Pancreas (tissue), 10 donors: ENCODE measurements around the gene MGAT3. TPM values are rescaled to one million over a fixed set of nuclear protein-coding genes. Genes with fewer than 3 reads are reported as not detected.
"Not testable (repeated sequence)": the region's sequence is repeated elsewhere in the genome, so short reads cannot be mapped to it uniquely, and the experiment has no call there.

Source experiments
- ATAC-seq, 4 donors: fragments of 200-7000 bp; cut with Tn5 transposase; one replicate each; pipeline versions ENCODE4 v1.8.0 to v1.9.1; 2020; ENCODE audit warnings: mild to moderate bottlenecking in 4 of 4, moderate library complexity in 4 of 4
- DNase-seq, 6 donors: peaks; one replicate each; pipeline ENCODE4 v3.0.0-alpha.2; 2020
- FAIRE-seq: peaks from 2 replicates; lab custom pipeline; 2012; peaks lifted over from hg19 to GRCh38; lab: Jason Lieb, UNC
- H3K27ac ChIP-seq, 4 donors: fragments of 200-600 bp; sonication (generic); 1 replicate in 3 of 4; 2 replicates in 1 of 4; pipeline versions ENCODE4 v1.5.0 to v1.8.0; 2020
- H3K27me3 ChIP-seq, 4 donors: fragments of 200-600 bp; one replicate each; pipeline ENCODE4 v1.8.0; 2021
- H3K36me3 ChIP-seq, 3 donors: fragments of 200-600 bp; sonication (generic) in 1 of 3; one replicate each; pipeline versions ENCODE4 v1.5.0 to v1.8.0; 2020 to 2021
- H3K4me1 ChIP-seq, 3 donors: fragments of 200-600 bp; one replicate each; pipeline ENCODE4 v1.8.0; 2021
- H3K4me3 ChIP-seq, 4 donors: fragments of 200-600 bp; sonication (generic) in 2 of 4; one replicate each; pipeline versions ENCODE4 v1.5.0 to v1.8.0; 2020 to 2021
- H3K9me3 ChIP-seq, 4 donors: fragments of 200-600 bp; one replicate each; pipeline ENCODE4 v1.8.0; 2021
- CTCF ChIP-seq, 4 donors: fragments of 200-600 bp; sonication (generic) in 3 of 4; IDR thresholded peaks; one replicate each; pipeline versions ENCODE4 v1.5.0 to v1.8.0; 2021; ENCODE audit warnings: antibody characterized with exemption in 4 of 4
- WGBS, 2 donors: extraction: QIAGEN DNeasy Blood & Tissue Kit; methylation state at CpG; one replicate each; pipeline ENCODE4 v1.1.7; 2013; 5-methylcytosine and 5-hydroxymethylcytosine counted together
- intact Hi-C, 3 donors: fragments of 100-400 bp; cut with DNase I; formaldehyde crosslinking; loops; one replicate each; pipeline versions ENCODE4 v1.11.1 to v1.14.2; 2022
- polyA plus RNA-seq, 2 donors: library from polyadenylated mRNA; stranded (reverse); fragments of 200-250 nt; gene quantifications; one replicate each; pipeline ENCODE4 v1.2.3, GENCODE V29; 2013
- total RNA-seq, 6 donors: library from RNA; stranded (reverse); fragmentation: NEBNext Ultra II Directional in 4 of 6; extraction: Animal tissue kit (Norgen Biotek cat#: 25700) in 4 of 6; gene quantifications; one replicate each; pipeline versions ENCODE4 v1.2.1 to v1.2.4, GENCODE V29; 2021 to 2023
- donor health status: healthy with polysubstance abuse.
- donor health status: DM: no; HTN: no; CAD: no; lungs with moderate emphysema.
- donor health status: DM: no; HTN: no; CAD: no.
- donor health status: control.
- donor health status: control.
- donor health status: Bipolar disorder and iron deficiency.
- donor health status: DM: yes; HTN: yes; CAD: no.
- donor health status: DM: no; HTN: no; CAD: no.
- donor health status: DM: no; HTN: no; CAD: no.
- donor health status: DM: yes; HTN: yes; CAD: no.

The MGAT3 gene
- total and polyA plus RNA-seq, 8 donors, result 1.5 to 4.2 (median 2.2) TPM

GRCh38 chr22:39410264-39410663, 46.5 kb upstream of the MGAT3 start:
- 89 to 91% methylated on average over 4 of the region's 4 CpGs for WGBS, 2 donors
- H3K9me3 ChIP-seq, result no peaks in the 10 kb centered on the region
- H3K27me3 ChIP-seq, result no peaks in the 10 kb centered on the region
- H3K27ac ChIP-seq, result no peak overlapping the region
- TF ChIP-seq CTCF (IDR thresholded peaks at IDR 0.05), result no peak
- H3K4me3 ChIP-seq, result no peak overlapping the region
- no peaks in the 10 kb centered on the region for H3K36me3 ChIP-seq
- intact Hi-C loops, result no loop called here
- ATAC-seq, result peak in 1 of 4 donors; percentile 13
- no peak for DNase-seq
- FAIRE-seq, result no peak
- H3K4me1 ChIP-seq, result no peaks in the 10 kb centered on the region

DNA sequence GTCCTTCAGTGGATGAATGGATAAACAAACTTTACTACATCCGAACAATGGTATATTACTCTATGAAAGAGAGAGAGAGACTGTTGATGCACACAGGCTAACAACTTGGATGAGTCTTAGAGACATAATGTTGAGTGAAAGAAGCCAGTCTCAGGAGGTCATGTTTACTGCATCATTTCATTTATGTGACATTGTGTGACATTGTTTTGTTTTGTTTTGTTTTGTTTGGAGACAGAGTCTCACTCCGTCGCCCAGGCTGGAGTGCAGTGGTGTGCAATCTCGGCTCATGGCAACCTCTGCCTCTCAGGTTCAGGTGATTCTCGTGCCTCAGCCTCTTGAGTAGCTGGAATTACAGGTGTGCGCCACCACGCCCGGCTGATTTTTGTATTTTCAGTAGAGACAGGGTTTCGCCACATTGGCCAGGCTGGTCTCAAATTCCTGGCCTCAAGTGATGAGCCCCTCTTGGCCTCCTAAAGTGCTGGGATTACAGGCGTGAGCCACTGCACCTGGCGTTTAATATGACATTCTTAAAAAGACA, 44.9 kb upstream of the MGAT3 start:
- 85 to 91% methylated on average over 11 of the region's 11 CpGs for WGBS, 2 donors
- H3K36me3 ChIP-seq, intact Hi-C loops, H3K4me1 ChIP-seq, H3K27ac ChIP-seq, H3K27me3 ChIP-seq, FAIRE-seq, H3K4me3 ChIP-seq, ATAC-seq, H3K9me3 ChIP-seq: not testable (repeated sequence)
- peak in 1 of 6 donors; percentile 12 for DNase-seq

- 91% methylated on average over 7 of the region's 7 CpGs for WGBS, 2 donors
- H3K27me3 ChIP-seq, ATAC-seq, H3K4me1 ChIP-seq, intact Hi-C loops, H3K9me3 ChIP-seq, DNase-seq, H3K4me3 ChIP-seq, H3K27ac ChIP-seq, FAIRE-seq: not testable (repeated sequence)
- peaks cover 0 to 16% (median 8%) of the 10 kb centered on the region in 3 donors for H3K36me3 ChIP-seq
These were observed 43.6 kb upstream of the MGAT3 start for GRCh38 chr22:39413204-39413603.

- no peak for TF ChIP-seq CTCF (IDR thresholded peaks at IDR 0.05)
- no peak overlapping the region for H3K27ac ChIP-seq
- FAIRE-seq, result no peak
- no peaks in the 10 kb centered on the region for H3K4me1 ChIP-seq
- DNase-seq, result peak in 1 of 6 donors; percentile 28
- peaks cover 0 to 27% (median 15%) of the 10 kb centered on the region in 3 donors for H3K36me3 ChIP-seq
- no peak for ATAC-seq
- H3K9me3 ChIP-seq, result no peaks in the 10 kb centered on the region
- intact Hi-C loops, result no loop called here
- no peaks in the 10 kb centered on the region for H3K27me3 ChIP-seq
- WGBS, 2 donors, result 92 to 94% methylated on average over 7 of the region's 7 CpGs
- no peak overlapping the region for H3K4me3 ChIP-seq
These were observed 42.4 kb upstream of the MGAT3 start for GRCh38 chr22:39414377-39414776.

DNA sequence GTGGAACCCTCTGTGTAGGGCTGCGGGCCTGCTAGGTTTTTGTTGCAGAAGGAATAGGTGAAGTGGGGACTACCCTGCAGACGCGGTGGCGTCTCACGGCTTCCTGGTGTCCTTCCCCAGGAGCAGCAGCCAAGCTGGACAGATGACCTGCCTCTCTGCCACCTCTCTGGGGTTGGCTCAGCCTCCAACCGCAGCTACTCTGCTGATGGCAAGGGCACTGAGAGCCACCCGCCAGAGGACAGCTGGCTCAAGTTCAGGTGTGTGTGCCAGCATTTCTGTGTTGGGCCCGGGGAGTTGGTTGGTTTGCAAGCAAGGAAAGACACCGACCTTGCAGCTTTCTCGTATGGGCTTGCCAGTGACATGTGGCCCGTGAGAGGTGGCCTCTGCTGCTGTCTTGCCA, 41.9 kb upstream of the MGAT3 start:
- H3K36me3 ChIP-seq, result peaks cover 0 to 32% (median 18%) of the 10 kb centered on the region in 3 donors
- intact Hi-C loops, result no loop called here
- 63% methylated on average over 11 of the region's 11 CpGs for WGBS, 2 donors
- H3K4me1 ChIP-seq, result no peaks in the 10 kb centered on the region
- H3K9me3 ChIP-seq, result no peaks in the 10 kb centered on the region
- H3K4me3 ChIP-seq, result no peak overlapping the region
- H3K27ac ChIP-seq, result no peak overlapping the region
- DNase-seq (peak in 1 of 6 donors; percentile 61), FAIRE-seq (no peak), ATAC-seq (peak in 1 of 4 donors; percentile 32)
- no peaks in the 10 kb centered on the region for H3K27me3 ChIP-seq
- no peak for TF ChIP-seq CTCF (IDR thresholded peaks at IDR 0.05)

DNA sequence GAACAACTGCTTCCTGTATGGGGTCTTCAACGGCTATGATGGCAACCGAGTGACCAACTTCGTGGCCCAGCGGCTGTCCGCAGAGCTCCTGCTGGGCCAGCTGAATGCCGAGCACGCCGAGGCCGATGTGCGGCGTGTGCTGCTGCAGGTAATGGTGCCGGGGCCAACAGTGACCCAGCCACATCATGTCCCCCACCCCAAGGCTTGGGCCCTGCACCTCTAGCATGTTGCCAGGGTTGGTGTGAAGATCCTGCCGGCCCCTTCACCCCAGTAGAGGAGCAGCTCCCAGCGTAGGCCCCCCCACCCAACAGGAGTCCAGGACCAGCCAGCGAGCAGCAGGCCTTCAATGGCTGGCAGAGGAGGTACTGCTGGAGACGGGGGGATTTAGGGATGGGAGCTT, 41.3 kb upstream of the MGAT3 start:
- FAIRE-seq (no peak), DNase-seq (peak in 1 of 6 donors; percentile 53), ATAC-seq (no peak)
- intact Hi-C loops, result no loop called here
- H3K9me3 ChIP-seq, result no peaks in the 10 kb centered on the region
- H3K27me3 ChIP-seq, result no peaks in the 10 kb centered on the region
- no peaks in the 10 kb centered on the region for H3K4me1 ChIP-seq
- TF ChIP-seq CTCF (IDR thresholded peaks at IDR 0.05), result no peak
- H3K36me3 ChIP-seq, result peaks cover 0 to 38% (median 20%) of the 10 kb centered on the region in 3 donors
- H3K4me3 ChIP-seq, result no peak overlapping the region
- 93 to 96% methylated on average over 16 of the region's 16 CpGs for WGBS, 2 donors
- no peak overlapping the region for H3K27ac ChIP-seq
